GM12874 (cell line): ENCODE measurements around the gene DNAL4.

Experiments used
- TF ChIP-seq, protein P1 (sequence below): IDR thresholded peaks from 2 replicates; pipeline ENCODE4 v1.5.1; 2011; ENCODE audit warnings: low read depth, mild to moderate bottlenecking, control low read depth, low read length, moderate library complexity; ENCODE audit not compliant: insufficient read depth

The DNAL4 gene

DNA sequence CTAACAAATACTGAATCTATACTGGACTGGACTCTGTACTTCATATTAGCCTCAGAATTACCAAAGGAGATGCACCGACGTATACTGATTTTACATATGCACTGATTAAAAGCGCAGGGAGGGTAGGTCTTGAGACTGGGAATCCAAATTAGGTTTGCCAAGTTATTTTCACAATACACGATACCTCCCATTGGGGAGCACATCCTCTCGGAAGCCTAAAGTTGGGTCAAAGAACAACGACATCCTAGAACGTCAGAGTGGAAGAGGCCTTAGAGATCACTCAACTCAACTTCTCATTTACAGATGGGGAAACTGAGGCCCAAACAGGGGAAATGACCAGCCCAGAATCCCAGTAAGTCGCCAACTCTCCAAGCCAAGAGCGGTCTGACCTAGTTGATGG is 626 bp downstream of the DNAL4 start:
- TF ChIP-seq, protein P1, sequence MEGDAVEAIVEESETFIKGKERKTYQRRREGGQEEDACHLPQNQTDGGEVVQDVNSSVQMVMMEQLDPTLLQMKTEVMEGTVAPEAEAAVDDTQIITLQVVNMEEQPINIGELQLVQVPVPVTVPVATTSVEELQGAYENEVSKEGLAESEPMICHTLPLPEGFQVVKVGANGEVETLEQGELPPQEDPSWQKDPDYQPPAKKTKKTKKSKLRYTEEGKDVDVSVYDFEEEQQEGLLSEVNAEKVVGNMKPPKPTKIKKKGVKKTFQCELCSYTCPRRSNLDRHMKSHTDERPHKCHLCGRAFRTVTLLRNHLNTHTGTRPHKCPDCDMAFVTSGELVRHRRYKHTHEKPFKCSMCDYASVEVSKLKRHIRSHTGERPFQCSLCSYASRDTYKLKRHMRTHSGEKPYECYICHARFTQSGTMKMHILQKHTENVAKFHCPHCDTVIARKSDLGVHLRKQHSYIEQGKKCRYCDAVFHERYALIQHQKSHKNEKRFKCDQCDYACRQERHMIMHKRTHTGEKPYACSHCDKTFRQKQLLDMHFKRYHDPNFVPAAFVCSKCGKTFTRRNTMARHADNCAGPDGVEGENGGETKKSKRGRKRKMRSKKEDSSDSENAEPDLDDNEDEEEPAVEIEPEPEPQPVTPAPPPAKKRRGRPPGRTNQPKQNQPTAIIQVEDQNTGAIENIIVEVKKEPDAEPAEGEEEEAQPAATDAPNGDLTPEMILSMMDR = no peak

DNA sequence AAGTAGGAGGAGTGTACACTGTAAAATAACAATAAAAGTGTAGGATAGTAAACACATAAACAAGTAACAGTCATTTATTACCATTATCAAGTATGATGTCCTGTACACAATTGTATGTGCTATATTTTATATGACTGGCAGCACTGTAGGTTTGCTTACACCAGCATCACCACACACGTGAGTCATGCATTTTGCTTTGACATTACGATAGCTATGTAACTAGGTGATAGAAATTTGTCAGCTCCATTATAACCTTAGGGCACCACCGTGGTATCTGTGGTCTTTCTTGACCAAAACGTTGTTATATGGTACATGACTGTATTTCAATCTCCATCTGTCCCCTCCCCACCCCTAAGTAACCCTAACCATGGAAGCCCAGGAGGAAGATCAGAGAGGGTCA is 1.1 kb downstream of the DNAL4 start:
- TF ChIP-seq, protein P1 = no peak

DNA sequence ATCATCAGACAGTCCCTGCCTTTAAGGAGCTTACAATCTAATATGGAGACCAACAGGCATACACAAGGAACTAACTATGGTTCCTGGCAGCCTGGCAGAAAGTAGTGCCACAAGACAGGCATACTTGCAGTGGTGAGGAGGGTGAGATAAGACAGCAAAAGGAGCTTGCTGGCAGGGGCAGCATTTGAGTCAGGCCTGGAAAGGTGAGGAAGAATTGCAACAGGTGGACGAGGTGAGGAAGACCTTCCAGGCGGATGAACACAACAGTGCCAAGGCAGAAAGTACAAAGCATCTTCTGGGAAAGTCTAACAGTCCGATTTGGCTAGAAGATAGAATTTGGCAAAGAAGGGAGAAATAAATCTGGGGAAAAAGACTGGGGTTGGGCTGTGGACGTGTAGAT is 4.3 kb downstream of the DNAL4 start:
- TF ChIP-seq, protein P1 = no peak

DNA sequence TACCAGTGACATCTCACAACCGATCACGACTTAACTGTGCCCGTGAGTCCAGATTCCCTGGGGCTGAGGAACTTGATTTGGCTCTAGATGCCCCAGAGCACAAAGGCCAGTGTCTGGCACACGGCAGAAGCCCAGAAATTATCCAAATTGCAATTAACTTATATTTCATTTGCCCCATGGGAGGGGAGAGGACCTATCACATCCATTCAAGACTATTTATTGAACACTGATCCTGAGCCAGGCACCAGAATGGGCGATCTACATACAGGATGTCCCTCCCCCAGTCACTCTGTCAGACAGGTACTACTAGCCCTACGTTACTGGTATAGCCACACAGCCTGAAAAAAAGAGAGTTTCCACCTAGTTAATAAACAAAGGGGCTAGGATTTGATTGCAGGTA is 5.1 kb downstream of the DNAL4 start:
- TF ChIP-seq, protein P1 = no peak

DNA sequence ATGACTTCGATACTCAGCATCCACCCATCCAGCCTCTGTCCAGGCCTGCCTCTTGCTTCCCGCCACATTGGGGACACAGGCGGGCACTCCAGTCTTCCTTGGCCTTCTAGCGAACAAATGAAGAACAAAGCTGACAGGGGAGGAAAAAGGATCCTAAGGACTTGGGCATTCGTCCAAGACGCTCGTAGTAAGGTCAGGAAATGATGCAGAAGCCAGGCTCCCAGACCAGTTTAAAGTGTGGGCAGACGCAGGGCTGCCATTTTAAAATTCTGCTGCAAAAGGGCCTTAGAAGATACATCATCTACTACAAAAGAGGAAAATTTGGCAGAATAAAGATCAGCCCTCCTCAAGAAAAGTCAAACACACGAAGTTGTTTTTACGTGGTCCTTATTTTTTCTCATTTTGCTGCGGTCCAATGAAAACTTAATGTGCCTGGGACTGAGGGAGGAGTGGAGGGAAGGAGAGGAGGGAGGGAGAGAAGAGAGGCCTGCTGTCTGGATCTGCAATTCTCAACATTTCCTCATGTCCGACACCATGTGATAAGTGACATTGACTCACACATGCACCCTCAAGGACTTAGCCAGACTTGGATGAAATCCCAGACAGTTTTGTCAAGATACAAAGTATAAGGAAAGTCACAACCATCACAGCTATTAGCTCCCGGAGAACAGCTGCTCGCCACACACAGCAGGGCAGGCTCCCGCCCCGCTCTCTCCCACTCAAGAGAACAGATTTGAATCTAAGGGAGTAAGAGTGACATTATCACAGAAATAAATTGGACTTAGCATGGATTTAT is 5.7 kb downstream of the DNAL4 start:
- TF ChIP-seq, protein P1 = no peak

DNA sequence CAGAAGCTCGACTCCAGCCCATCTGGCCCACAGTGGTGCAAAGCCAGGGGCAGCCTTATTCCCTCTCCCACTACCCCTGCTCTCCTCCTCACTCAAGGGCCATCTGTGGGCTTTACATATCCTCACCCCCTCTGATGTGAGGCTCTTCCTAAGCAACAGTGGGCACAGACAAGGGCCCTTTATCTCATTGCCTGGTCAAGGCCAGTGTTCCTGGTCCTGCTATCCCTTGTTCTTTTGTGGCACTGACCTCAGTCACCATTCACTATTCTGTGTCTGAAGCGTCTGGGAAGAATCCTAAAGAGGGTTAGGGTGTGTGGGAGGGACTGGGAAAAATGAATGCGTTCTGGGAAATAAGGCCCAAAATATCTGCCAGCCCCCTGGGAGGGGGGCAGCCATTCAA is 7.3 kb downstream of the DNAL4 start:
- TF ChIP-seq, protein P1 = no peak

DNA sequence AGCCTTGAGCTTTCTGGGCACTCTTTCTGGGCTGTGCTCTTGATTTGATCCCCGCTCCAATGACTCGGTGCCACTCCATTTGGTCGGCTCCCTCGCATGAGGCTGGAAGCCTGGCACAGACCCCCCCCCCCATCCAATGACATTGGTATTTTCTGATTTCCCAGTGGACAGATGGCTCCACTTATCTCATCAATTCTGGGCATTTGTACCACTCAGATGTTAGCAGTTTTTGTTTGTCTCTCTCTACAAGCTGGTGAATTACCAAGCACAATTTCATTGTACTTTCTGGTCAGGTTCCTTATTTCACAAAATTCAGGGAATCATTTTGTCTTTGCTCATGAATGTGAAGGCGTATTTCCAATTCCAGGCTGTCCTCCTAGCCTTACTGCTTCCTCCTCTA is 9.1 kb downstream of the DNAL4 start:
- TF ChIP-seq, protein P1 = no peak
